CD1c-positive myeloid dendritic cell (primary cell): Measurements from ENCODE around the gene NOP53.
"Not testable (repeated sequence)": the region's sequence is repeated elsewhere in the genome, so short reads cannot be mapped to it uniquely, and the experiment has no call there.

Experiments used
- DNase-seq: peaks from one replicate; pipeline ENCODE4 v3.0.0-alpha.2; 2016; ENCODE audit errors: extremely low spot score

Gene NOP53

GRCh38 chr19:47777245-47778048, 32.1 kb downstream of the NOP53 start:
- not testable (repeated sequence) for DNase-seq

GRCh38 chr19:47778049-47778953, 33.0 kb downstream of the NOP53 start, which contains the start of gene SELENOW:
Gene SELENOW (plus strand): TSS chr19:47778703. CDS start chr19:47778786, 83 bp downstream.
- peak; percentile 66 for DNase-seq

GRCh38 chr19:47778954-47779351, 33.6 kb downstream of the NOP53 start:
- DNase-seq = no peak

GRCh38 chr19:47779524-47780214, 34.3 kb downstream of the NOP53 start:
- DNase-seq = no peak

GRCh38 chr19:47780215-47780551, 34.8 kb downstream of the NOP53 start:
- DNase-seq = no peak

GRCh38 chr19:47781590-47782262, 36.4 kb downstream of the NOP53 start:
- no peak for DNase-seq

GRCh38 chr19:47786566-47786965, 41.2 kb downstream of the NOP53 start:
- no peak for DNase-seq

- not testable (repeated sequence) for DNase-seq
Measured at GRCh38 chr19:47787307-47787706, 42.0 kb downstream of the NOP53 start.

- DNase-seq = not testable (repeated sequence)
Measured at GRCh38 chr19:47789811-47790210, 44.5 kb downstream of the NOP53 start.

GRCh38 chr19:47790398-47790814, 45.1 kb downstream of the NOP53 start:
- DNase-seq = peak; percentile 76

- no peak for DNase-seq
Measured at GRCh38 chr19:47792616-47793015, 47.3 kb downstream of the NOP53 start.

GRCh38 chr19:47794526-47794925, 49.2 kb downstream of the NOP53 start:
- no peak for DNase-seq

GRCh38 chr19:47796785-47797184, 51.4 kb downstream of the NOP53 start:
- no peak for DNase-seq

- DNase-seq = no peak
Measured at GRCh38 chr19:47797996-47798903, 52.9 kb downstream of the NOP53 start.

GRCh38 chr19:47798904-47799266, 53.5 kb downstream of the NOP53 start:
- DNase-seq = no peak

GRCh38 chr19:47801270-47801669, 55.9 kb downstream of the NOP53 start:
- DNase-seq = no peak

GRCh38 chr19:47802521-47803043, 57.2 kb downstream of the NOP53 start:
- no peak for DNase-seq

- DNase-seq = not testable (repeated sequence)
Measured at GRCh38 chr19:47803148-47803547, 57.8 kb downstream of the NOP53 start.

GRCh38 chr19:47803671-47804070, 58.3 kb downstream of the NOP53 start:
- DNase-seq = not testable (repeated sequence)

- DNase-seq = not testable (repeated sequence)
Measured at GRCh38 chr19:47804451-47804850, 59.1 kb downstream of the NOP53 start, which contains the start of gene TPRX1. Gene TPRX1 (minus strand): TSS chr19:47804551. CDS start chr19:47804539, 12 bp downstream.
